ENCODE measurements around the gene NCAM1.

DNA sequence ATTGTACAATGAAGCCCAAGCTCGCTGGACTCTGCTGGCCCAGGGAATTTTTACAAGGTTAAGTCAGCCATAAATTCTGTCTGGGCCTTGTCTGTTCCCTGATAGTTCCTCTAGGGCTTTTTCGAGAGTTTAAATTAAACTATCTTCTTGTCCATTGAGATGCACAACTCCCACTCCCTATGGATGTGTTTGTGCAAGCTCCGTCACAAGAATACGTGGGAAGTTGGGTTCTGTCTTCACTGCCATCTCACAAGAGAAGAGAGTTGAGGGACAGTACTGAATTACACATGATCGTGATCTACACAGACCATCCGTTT lies 199.5 kb downstream of the NCAM1 start:
- TF ChIP-seq CTCF (IDR thresholded peaks at IDR 0.05) (no peak), POLR2AphosphoS5 (IDR thresholded peaks at IDR 0.05) (no peak)

Measured in transverse colon (tissue), 4 donors.